IPS-15b (cell line): ENCODE results near the gene NR2E3.

Source experiments
- H3K27me3 ChIP-seq: one replicate; pipeline ENCODE4 v1.6.1; 2013; ENCODE audit warnings: low read length; ENCODE audit not compliant: control insufficient read depth, insufficient read depth
- H3K36me3 ChIP-seq: one replicate; pipeline ENCODE4 v1.6.1; 2013; ENCODE audit warnings: low read length; ENCODE audit not compliant: control insufficient read depth, insufficient read depth
- H3K4me1 ChIP-seq: one replicate; pipeline ENCODE4 v1.6.1; 2013; ENCODE audit warnings: mild to moderate bottlenecking, low read length; ENCODE audit not compliant: control insufficient read depth, insufficient read depth
- H3K4me3 ChIP-seq: one replicate; pipeline ENCODE4 v1.5.1; 2013; ENCODE audit warnings: low read depth, low read length
- H3K9ac ChIP-seq: one replicate; pipeline ENCODE4 v1.6.1; 2013; ENCODE audit warnings: low read depth, mild to moderate bottlenecking, low read length
- H3K9me3 ChIP-seq: one replicate; pipeline ENCODE4 v1.6.1; 2013; ENCODE audit warnings: mild to moderate bottlenecking, low read length; ENCODE audit not compliant: control insufficient read depth, insufficient read depth

NR2E3 gene

DNA sequence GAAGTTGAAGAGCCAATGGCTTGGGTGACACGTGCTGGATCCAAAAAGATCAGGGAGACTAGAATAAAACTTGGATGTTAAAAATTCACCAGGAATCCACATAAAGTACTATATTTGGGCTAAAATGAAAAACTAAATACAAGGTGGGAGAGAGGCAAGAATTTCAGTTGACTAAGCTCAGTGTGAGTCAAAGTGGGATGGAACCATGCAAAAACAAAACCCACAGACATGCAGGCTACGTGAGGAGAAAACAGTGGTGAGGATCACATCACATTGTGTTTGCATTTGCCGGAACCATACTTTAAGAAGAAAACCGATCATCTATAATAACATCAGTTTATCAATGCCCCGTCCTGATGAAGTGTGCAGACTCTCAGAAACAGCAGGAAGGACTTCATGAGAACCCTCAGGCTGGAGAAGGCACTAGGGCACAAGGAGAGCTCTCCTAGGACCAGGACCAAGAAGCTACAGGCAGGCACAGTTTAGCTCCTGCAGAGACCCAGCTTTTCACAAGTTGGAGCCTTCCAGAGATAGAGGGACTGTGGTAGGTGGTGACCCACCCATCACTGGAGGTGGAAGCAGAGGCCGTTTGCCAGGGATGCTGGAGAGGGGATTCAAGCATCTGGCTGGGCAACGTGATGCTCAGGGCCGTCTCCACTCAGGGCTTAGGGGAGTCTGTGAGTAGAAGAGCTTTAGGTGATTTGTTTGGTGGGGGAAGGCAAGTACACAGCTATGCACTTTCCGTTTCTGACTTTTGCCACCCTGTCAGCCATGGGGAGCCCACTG is 29.0 kb upstream of the NR2E3 start:
- H3K4me3 ChIP-seq: no peak overlapping the region
- H3K4me1 ChIP-seq: peaks cover 3% of the 10 kb centered on the region
- no peaks in the 10 kb centered on the region for H3K9me3 ChIP-seq

DNA sequence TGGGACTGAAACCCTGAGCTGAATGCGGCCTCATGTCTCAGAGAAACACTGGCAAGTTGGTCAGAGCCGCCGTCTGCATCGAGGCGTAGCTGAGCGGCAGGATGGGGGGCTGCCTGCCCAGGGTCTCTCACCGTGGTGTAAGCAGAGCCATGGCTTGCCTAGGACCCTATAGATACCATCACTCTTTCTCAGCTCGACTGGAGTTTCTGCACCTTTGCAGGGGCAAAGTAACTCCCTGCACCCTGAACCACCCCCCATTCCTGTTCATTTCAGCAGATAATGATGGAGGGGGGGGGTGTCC is 28.4 kb upstream of the NR2E3 start:
- H3K36me3 ChIP-seq: no peaks in the 10 kb centered on the region
- H3K27me3 ChIP-seq: no peaks in the 10 kb centered on the region
- H3K4me3 ChIP-seq: no peak overlapping the region
- H3K4me1 ChIP-seq: peaks cover 3% of the 10 kb centered on the region
- H3K9me3 ChIP-seq: no peaks in the 10 kb centered on the region
- H3K9ac ChIP-seq: no peak overlapping the region

More for the DNA sequence above, 29.0 kb upstream of the NR2E3 start:
- Histone ChIP-seq H3K27me3 (no peaks in the 10 kb centered on the region), H3K36me3 (no peaks in the 10 kb centered on the region), H3K9ac (no peak overlapping the region)

DNA sequence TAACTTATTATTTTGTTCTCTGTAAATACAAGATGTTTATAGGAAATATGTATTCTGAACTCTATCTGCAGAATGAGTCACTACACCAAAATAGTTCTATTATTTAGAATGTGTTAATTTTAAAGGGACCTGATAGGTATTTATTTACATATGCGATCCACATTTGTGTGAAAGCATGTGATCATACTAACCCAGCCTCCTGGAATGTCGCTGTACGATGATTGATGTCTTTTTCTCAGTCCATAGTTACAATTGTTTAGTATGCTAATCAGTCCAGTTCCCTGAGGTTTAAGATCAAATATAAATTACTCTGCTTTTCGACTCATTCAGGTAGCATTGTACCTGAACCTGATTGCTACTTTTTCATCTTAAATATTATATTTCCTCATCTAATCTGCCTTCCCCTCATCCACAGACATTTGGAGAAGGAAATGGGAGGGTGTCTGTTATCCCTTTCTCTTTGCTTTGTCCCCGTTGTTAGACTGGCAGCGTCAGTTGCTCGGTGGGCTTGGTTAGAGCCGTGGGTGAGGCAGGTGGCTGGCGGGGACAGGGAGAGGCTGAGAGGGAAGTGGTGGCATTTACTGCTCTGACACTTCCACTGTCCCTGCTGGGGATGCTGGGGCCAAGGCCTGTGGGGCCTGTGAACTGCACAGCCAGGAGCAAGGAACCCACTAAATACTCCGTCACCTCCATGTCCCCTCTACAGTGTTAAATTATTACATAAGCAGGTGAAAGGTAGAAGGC is 27.8 kb upstream of the NR2E3 start:
- Histone ChIP-seq H3K4me1 (peaks cover 3% of the 10 kb centered on the region), H3K36me3 (no peaks in the 10 kb centered on the region), H3K27me3 (no peaks in the 10 kb centered on the region), H3K4me3 (no peak overlapping the region), H3K9ac (no peak overlapping the region), H3K9me3 (no peaks in the 10 kb centered on the region)

DNA sequence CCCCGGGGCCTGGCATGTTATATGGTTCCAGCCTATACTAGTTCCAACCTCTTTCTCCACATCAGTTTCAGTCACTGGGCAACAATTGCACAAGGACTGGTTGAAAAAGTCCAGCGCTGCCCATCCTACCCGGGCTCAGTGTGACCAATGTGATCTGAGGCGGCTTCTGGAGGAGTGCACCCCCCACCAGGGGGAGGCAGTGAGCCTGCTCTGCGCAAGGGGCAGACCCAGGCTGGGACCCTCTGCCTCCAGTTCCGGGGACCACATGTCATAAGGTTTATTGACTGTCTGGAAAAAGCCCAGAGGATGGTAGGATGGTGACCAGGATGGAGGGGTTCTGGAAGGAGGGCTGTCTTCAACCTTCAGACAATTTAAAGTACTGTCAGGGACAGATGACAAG is 25.6 kb upstream of the NR2E3 start:
- H3K4me3 ChIP-seq: no peak overlapping the region
- H3K4me1 ChIP-seq: peaks cover 3% of the 10 kb centered on the region
- H3K9ac ChIP-seq: no peak overlapping the region

DNA sequence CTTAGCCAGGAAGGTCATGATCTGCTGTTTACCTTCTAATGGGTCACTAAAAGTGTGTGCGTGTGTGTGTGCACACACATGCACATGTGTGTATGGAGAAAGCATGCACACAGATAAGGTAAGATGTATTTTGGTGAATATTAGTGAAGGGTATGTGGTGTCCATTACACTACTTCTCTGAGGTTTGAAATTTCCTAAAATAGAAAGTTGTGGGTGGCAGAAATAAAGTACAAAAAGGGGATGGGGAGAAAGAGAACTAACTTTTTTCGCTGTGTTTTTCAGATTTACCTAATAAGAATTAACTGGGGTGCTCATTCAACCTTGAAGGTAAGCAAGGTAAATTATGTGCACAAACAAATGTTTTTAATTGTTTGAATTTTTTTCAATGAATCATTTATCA is 24.4 kb upstream of the NR2E3 start:
- Histone ChIP-seq H3K4me1 (no peaks in the 10 kb centered on the region), H3K9me3 (no peaks in the 10 kb centered on the region), H3K9ac (no peak overlapping the region), H3K36me3 (no peaks in the 10 kb centered on the region), H3K4me3 (no peak overlapping the region), H3K27me3 (no peaks in the 10 kb centered on the region)

More for the DNA sequence above, 25.6 kb upstream of the NR2E3 start:
- no peaks in the 10 kb centered on the region for H3K27me3 ChIP-seq
- no peaks in the 10 kb centered on the region for H3K9me3 ChIP-seq
- H3K36me3 ChIP-seq: no peaks in the 10 kb centered on the region

DNA sequence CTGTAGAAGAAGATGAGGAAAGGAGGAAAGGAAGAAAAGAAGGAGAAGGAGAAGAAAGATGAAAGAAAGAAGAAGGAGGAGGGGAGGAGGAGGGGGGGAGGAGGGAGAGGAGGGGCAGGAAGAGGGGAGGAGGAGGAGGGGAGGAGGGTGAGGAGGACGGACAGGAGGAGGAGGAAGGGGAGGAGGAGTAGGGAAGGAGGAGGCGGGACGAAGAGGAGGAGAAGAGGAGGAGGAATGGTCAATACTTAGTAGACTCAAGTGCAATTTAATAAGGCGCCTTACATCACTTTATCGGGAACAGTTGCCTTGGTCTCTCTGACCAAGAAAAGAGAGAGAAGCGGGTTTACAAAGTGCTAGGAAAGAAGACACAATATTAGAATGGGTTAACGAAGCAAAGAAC is 23.7 kb upstream of the NR2E3 start:
- H3K27me3 ChIP-seq: no peaks in the 10 kb centered on the region
- no peaks in the 10 kb centered on the region for H3K36me3 ChIP-seq
- H3K9me3 ChIP-seq: no peaks in the 10 kb centered on the region
- no peak overlapping the region for H3K4me3 ChIP-seq
- no peaks in the 10 kb centered on the region for H3K4me1 ChIP-seq
- no peak overlapping the region for H3K9ac ChIP-seq

DNA sequence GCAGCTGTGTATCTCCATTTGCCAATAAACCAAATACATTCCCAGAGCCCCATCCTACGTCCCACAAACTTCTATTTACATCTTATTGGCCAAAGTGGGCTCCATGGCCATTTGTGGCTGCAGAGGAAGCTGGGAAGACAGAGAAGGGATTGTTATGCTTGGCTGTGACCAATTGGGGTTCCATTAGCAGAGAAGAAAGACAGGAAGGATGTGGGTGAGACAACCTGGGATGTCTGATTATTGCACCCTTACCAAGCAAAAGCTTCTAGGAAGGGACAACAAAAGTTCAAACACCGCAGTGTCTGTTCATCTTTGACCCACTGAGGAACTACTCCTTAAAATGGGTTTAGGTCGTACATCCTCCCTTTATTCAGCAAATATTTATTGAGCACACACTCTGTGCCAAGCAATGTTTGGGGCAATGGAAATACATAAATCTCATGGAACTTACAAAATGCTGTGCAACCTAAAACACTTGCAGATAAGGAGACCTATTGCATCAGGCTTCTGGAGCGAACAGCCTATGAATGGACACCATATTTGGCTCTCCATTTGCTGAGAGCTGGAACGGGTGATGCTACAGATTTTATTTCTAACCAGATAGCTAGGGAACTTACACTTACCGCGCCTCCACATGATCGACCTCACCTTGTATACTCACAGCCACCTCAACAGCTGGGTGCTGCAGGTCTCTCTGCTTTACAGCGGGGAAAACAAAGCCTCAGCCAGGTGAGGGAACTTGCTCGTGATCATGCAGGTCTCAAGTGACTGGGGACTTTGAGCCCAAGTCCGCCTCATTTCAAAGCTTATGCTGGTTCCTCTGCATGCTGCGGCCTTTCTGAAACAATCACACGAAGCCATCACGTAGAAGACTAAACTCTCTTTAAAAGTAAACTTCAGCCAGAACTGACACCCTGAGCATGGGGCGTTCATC is 21.4 kb upstream of the NR2E3 start:
- no peaks in the 10 kb centered on the region for H3K27me3 ChIP-seq
- no peaks in the 10 kb centered on the region for H3K4me1 ChIP-seq
- H3K9me3 ChIP-seq: no peaks in the 10 kb centered on the region
- H3K4me3 ChIP-seq: no peak overlapping the region
- H3K9ac ChIP-seq: no peak overlapping the region
- no peaks in the 10 kb centered on the region for H3K36me3 ChIP-seq

DNA sequence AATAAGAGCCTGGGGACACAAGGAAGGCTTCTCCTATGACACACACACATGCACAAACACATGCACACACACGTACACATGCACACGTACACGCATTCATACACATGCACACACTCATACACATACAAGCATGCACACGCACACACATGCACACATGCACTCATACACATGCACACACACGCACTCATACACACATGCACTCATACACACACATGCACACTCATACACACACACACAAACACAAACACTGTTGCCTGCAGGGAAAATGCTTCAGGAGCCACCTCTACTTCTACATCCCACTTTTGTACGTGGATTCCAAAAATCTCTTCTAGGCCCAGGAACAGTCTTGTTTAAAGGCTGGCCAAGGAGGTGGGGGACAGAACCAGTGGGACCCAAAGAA is 20.7 kb upstream of the NR2E3 start:
- no peak overlapping the region for H3K9ac ChIP-seq
- no peaks in the 10 kb centered on the region for H3K9me3 ChIP-seq
- no peaks in the 10 kb centered on the region for H3K36me3 ChIP-seq
- H3K4me1 ChIP-seq: no peaks in the 10 kb centered on the region
- no peak overlapping the region for H3K4me3 ChIP-seq
- H3K27me3 ChIP-seq: no peaks in the 10 kb centered on the region

DNA sequence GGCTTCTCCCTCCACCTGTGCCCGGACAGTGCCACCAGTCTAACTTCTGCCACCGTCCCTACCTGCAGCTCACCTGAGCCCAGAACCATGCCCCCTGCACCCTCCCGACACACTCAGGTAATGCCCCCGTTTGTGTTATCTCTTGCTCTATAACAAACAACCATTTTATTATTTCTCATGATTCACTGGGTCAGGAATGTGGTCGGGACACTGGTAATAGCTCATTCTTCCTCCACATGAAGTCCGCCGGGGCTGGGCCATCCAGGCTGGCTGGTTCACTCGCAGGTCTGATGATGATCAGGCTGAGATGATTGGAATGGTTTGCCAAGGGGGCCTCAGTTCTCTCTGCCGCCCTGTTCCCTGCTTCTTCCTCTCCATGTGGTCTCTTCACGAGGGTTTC is 20.3 kb upstream of the NR2E3 start:
- Histone ChIP-seq H3K36me3 (no peaks in the 10 kb centered on the region), H3K4me1 (no peaks in the 10 kb centered on the region), H3K4me3 (no peak overlapping the region), H3K9me3 (no peaks in the 10 kb centered on the region), H3K9ac (no peak overlapping the region), H3K27me3 (no peaks in the 10 kb centered on the region)

DNA sequence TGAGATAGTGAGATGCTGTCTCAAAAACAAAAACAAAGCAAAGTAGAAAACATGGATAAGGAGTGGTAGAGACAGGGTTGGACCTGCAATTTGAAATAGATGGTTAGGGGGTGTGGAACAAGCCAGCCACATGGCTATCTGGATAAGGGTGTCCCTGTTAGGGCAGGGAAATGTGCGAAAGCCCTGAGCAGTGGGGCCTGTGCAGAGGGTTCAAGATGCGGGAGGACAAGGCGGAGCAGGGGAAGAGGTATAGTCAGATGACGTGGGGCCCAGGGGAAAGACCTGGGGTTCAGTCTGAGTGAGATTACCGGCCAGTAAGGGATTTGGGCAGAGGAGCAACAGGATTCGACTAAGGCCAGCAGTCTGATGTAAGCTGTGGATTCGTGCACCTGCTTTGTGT is 18.4 kb upstream of the NR2E3 start:
- Histone ChIP-seq H3K27me3 (no peaks in the 10 kb centered on the region), H3K4me1 (no peaks in the 10 kb centered on the region), H3K4me3 (no peak overlapping the region), H3K9me3 (no peaks in the 10 kb centered on the region), H3K36me3 (no peaks in the 10 kb centered on the region), H3K9ac (no peak overlapping the region)

DNA sequence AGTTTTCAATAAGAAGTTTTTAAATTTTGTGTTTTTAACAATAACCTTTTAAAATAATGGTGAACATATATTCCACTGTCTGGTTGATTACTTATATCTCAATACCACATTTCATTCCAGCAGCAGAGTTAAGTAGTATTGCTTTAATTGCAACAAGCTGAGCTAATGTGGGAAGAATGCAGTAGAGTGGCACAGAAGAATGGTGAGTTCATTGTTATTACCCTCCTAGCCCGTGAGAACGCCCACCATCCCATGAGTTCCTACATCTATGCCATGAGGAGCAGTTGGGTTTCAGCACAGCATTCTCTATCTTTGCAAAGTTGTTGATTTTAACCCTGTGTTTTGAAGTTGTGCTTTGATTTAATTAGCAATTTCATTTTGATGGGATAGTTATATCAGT is 17.8 kb upstream of the NR2E3 start:
- Histone ChIP-seq H3K4me1 (no peaks in the 10 kb centered on the region), H3K27me3 (no peaks in the 10 kb centered on the region), H3K9ac (no peak overlapping the region), H3K4me3 (no peak overlapping the region), H3K36me3 (no peaks in the 10 kb centered on the region), H3K9me3 (no peaks in the 10 kb centered on the region)
